K562 (cell line): ENCODE measurements around the gene CCR8. TPM values are rescaled to one million over a fixed set of nuclear protein-coding genes. Genes with fewer than 3 reads are reported as not detected.

Source experiments
- CBX1 ChIP-seq: sonication (generic); IDR thresholded peaks from 2 replicates; pipeline ENCODE4 v1.6.1; 2016; ENCODE audit warnings: antibody characterized with exemption, low read depth, mild to moderate bottlenecking
- CREM ChIP-seq: IDR thresholded peaks from 2 replicates; pipeline ENCODE4 v1.6.1; 2014; ENCODE audit warnings: antibody characterized with exemption, low read depth
- CTBP1 ChIP-seq: fragments of 450-650 bp; IDR thresholded peaks from 2 replicates; pipeline ENCODE4 v1.6.1; 2016; ENCODE audit warnings: borderline replicate concordance
- FOSL1 ChIP-seq: fragments of 200-800 bp; sonication (Bioruptor generic); conservative IDR thresholded peaks from 2 replicates; pipeline ENCODE4 v1.6.1; 2016; ENCODE audit warnings: missing genetic modification characterization, missing compliant biosample characterization
- HNRNPH1 ChIP-seq: fragments of 200-400 bp; formaldehyde crosslinking; optimal IDR thresholded peaks from 2 replicates; pipeline ENCODE3; 2017; ENCODE audit warnings: low read depth, mild to moderate bottlenecking, low read length, moderate library complexity
- MCM2 ChIP-seq: fragments of 450-650 bp; IDR thresholded peaks from 2 replicates; pipeline ENCODE4 v1.6.1; 2017; ENCODE audit warnings: low read depth, mild to moderate bottlenecking
- MED1 ChIP-seq: sonication (generic); formaldehyde crosslinking; IDR thresholded peaks from 2 replicates; pipeline ENCODE4 v1.8.1; 2023; ENCODE audit warnings: missing genetic modification reagents, borderline replicate concordance
- MEIS2 ChIP-seq: fragments of 450-650 bp; IDR thresholded peaks from 2 replicates; pipeline ENCODE4 v1.6.1; 2014; ENCODE audit warnings: mild to moderate bottlenecking; ENCODE audit not compliant: partially characterized antibody
- NFE2L1 ChIP-seq: fragments of 450-650 bp; IDR thresholded peaks from 2 replicates; pipeline ENCODE4 v1.6.1; 2016; ENCODE audit warnings: missing genetic modification characterization, low read depth, mild to moderate bottlenecking, missing compliant biosample characterization, moderate library complexity, borderline replicate concordance
- SIN3B ChIP-seq: fragments of 450-650 bp; IDR thresholded peaks from 2 replicates; pipeline ENCODE4 v1.6.1; 2017; ENCODE audit warnings: low read depth, mild to moderate bottlenecking, moderate library complexity
- TSC22D4 ChIP-seq: fragments of 450-650 bp; IDR thresholded peaks from 2 replicates; pipeline ENCODE4 v1.6.1; 2016; ENCODE audit warnings: missing genetic modification characterization, missing biosample characterization, control low read depth
- WHSC1 ChIP-seq: IDR thresholded peaks from one replicate; pipeline ENCODE4 v1.6.1; 2012; ENCODE audit warnings: low read length, control low read depth, inconsistent platforms
- ZNF263 ChIP-seq: sonication (generic); formaldehyde crosslinking; IDR thresholded peaks from 2 replicates; pipeline ENCODE4 v1.8.0; 2022; ENCODE audit warnings: mild to moderate bottlenecking, missing genetic modification reagents, borderline replicate concordance
- polyA plus RNA-seq, 8 experiments: library from polyadenylated mRNA; depleted of rRNA in 4 of 8; stranded (reverse) in 5 of 8; unstranded in 3 of 8; fragments of >200 nt; fragmentation: Nextera tagmentation in 2 of 8; fragmentation: Illumina TruSeq in 1 of 8; extraction: Ambion mirVana in 2 of 8; extraction: Trizol in 1 of 8; gene quantifications; 2 replicates each; pipeline versions ENCODE4 v1.2.1 to v1.2.3, GENCODE V29; 2011 to 2014; ENCODE audit warnings: inconsistent platforms in 1 of 8, missing spikeins in 1 of 8
- total RNA-seq, 7 experiments: library from RNA; depleted of rRNA in 6 of 7; stranded (reverse); fragments of >200 nt in 6 of 7; fragmentation: Illumina TruSeq in 2 of 7; extraction: Trizol in 2 of 7; gene quantifications; 2 replicates each; pipeline versions ENCODE4 v1.2.1 to v1.2.3, GENCODE V29; 2011 to 2021; ENCODE audit warnings: low replicate concordance in 1 of 7

The CCR8 gene
- total and polyA plus RNA-seq, 9 of the 15 experiments (the other 6 are each of a cell fraction or from before 2014, with no cell fraction given) = not detected

DNA sequence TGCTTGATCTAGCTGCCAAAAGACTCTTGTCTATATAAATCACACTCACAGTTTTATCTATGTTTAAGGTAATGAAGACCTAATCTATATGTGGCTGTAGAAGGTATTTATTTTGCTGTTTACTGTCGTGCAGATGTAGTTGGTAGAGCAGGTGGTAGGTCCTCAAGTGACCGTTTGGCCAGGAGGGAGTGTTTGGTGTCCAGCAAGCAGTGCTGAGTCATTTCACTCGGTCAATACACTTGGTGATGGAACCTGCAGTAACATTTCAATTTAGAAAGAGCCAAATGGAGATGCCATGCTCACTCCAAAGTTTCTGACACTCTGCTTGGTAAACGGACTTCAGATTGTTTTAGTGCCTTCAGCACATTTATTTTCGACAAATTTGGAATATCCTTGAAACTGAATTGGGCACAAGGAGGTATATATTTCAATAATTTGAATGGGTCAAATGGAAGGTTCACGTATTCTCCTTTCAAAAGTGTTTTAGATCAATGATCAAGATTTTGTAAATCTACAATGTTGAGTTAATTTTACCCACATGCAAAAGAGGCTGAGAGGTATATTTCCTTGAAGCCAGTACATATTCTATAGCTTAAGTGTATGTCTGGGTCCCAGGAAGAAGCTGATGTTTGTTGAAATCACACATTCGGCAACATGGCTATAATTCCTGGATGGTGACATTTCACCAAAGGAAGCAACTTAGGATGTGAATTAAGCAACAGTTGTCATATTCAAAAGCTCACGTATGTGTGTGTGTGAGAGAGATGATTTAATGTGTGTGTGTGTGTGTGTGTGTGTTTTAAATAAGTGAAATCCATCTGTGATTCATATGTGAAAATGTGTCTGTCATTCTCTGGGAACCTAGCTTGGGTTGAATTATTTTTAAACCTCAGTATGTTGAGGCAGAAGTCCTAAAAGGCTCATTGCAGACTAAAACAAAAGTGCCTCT lies 42.0 kb upstream of the CCR8 start (continued):
- TF ChIP-seq CBX1 = no peak
- TF ChIP-seq MCM2 = no peak
- TF ChIP-seq WHSC1 = no peak
- no peak for TF ChIP-seq HNRNPH1
- peak; percentile 45 for TF ChIP-seq FOSL1
- TF ChIP-seq MEIS2 = no peak
- TF ChIP-seq NFE2L1 = peak; percentile 65; the same call in 1 of the 2 replicates
- no peak for TF ChIP-seq TSC22D4 (tag)
- TF ChIP-seq ZNF263 = no peak
- TF ChIP-seq CREM = no peak
- TF ChIP-seq MED1 (CRISPR knock-in tag) = no peak
- peak; percentile 56; the same call in 1 of the 2 replicates for TF ChIP-seq CTBP1
- TF ChIP-seq SIN3B = no peak
